Cardiac fibroblast (primary cell): Measurements from ENCODE around the gene KLHDC4.

Experiments used
- DNase-seq, 2 donors: peaks; one replicate each; pipeline versions ENCODE4 v3.0.0 to v3.0.0-alpha.2; 2010; ENCODE audit warnings: low read depth in 2 of 2
- H3K4me3 ChIP-seq, 2 donors: replicated peaks in 1 of 2; 1 replicate in 1 of 2; 2 replicates in 1 of 2; pipeline ENCODE4 v1.5.1; 2011; ENCODE audit warnings: low read depth in 2 of 2, low read length in 2 of 2, mild to moderate bottlenecking in 2 of 2, moderate library complexity in 1 of 2
- TF ChIP-seq, protein P1 (sequence below): IDR thresholded peaks from one replicate; pipeline ENCODE4 v1.5.1; 2011; ENCODE audit warnings: low read depth, mild to moderate bottlenecking, low read length, inconsistent platforms

The KLHDC4 gene

DNA sequence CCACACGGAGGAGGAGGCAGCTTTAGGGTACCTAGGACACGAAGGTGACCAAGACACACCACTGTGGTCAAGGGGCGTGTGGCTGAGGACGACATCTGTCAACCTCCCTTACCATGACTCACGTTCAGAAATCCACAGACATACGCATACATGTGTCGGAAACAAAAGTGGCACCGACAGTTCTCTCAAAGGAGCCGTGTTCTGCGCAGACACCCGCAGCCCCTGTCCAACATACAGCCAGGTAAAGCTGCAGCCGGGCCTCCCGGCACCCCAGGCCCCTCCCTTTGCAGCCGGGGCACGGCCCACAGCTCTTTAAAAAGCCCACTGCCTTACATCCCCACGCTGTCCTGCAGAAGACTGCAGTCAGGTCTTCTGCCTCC lies 40.5 kb upstream of the KLHDC4 start:
- TF ChIP-seq, protein P1, sequence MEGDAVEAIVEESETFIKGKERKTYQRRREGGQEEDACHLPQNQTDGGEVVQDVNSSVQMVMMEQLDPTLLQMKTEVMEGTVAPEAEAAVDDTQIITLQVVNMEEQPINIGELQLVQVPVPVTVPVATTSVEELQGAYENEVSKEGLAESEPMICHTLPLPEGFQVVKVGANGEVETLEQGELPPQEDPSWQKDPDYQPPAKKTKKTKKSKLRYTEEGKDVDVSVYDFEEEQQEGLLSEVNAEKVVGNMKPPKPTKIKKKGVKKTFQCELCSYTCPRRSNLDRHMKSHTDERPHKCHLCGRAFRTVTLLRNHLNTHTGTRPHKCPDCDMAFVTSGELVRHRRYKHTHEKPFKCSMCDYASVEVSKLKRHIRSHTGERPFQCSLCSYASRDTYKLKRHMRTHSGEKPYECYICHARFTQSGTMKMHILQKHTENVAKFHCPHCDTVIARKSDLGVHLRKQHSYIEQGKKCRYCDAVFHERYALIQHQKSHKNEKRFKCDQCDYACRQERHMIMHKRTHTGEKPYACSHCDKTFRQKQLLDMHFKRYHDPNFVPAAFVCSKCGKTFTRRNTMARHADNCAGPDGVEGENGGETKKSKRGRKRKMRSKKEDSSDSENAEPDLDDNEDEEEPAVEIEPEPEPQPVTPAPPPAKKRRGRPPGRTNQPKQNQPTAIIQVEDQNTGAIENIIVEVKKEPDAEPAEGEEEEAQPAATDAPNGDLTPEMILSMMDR: no peak
- peak in 1 of 2 donors; percentile 26 for DNase-seq
- peak overlapping the region; percentile 34 to 48 for H3K4me3 ChIP-seq

DNA sequence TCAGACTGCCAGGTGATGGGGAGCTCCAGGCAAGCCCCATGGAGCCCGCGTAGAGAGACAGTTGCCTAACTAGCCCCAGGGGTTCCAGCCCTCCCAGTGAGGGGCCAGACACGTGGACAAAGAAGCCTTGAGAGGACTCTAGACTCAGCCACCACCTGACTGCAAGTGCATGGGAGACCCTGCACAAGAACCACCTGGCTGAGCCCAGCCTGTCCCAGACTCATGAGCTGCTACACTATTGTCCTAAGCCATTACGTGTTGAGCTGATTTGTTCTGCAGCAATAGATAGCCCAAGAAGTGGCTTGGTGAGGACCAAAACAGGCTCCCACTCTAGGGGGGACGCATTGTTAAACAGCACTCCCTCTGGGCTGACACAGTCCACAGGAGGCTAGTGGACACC lies 37.6 kb upstream of the KLHDC4 start:
- TF ChIP-seq, protein P1: no peak
- DNase-seq: no peak
- H3K4me3 ChIP-seq: no peak overlapping the region

DNA sequence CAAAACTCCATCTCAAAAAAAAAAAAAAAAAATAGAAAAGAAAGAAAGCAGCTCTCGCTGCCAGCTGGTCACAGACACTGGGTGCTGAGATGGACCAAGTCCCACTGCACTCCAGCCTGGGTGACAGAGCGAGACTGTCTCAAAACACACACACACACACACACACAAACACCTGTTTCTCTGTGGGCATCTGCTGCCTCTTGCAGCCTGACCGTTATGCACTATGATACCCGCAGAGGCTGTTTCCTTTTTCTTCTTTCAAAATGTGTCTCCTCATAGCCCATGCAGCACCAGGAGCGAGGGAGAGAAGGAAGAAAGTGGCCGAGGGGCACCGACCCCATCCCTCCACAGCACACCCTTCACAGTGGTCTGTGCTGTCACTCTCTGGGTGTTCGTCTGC lies 36.9 kb upstream of the KLHDC4 start:
- H3K4me3 ChIP-seq: no peak overlapping the region
- DNase-seq: no peak
- TF ChIP-seq, protein P1: no peak

DNA sequence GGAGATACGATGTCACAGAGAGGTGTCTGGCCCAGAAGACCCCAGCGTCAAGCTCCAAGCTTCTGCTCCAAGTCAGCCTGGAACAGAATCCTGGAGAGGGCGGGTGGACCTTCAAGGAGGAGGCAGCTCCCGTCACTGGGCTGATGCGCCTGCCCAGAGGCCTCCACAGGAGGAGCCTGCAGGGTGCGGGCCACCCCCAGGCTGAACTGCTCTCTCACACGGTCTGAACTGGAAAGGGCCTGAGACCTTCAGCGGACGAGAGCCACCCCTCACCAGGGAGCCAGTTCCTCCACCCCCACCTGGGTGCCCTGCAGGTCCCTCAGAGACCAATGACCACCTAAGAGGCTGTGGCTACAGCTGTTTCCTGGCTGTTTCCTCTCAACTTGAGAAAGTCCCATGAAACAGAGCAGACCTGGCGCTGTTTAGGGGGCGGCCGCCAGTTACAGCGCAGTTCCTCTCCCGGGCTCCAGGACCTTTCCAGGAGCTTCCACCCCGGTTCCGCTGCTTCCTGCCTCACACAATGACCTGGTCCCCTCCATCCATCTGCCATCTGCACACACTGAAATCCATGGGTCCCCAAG lies 36.0 kb upstream of the KLHDC4 start:
- DNase-seq: no peak
- TF ChIP-seq, protein P1: no peak
- no peak overlapping the region for H3K4me3 ChIP-seq

DNA sequence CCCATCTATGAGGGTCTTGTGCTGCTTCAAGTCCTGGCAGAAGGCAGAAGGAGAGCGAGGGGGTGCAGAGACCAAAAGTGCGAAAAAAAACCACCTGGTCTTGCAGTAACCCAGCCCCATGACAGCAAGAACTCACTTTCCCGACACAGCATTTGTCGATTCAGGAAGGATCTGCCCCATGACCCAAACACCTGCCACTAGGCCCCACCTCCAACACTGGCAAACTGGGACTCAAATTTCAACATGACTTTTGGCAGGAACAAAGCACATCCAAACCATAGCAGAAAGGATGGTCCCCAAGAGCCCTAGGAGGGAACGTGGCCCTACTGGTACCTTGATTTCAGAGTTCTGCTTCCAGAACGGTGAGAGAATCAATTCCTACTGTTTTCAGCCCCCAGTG lies 34.7 kb upstream of the KLHDC4 start:
- TF ChIP-seq, protein P1: no peak
- no peak overlapping the region for H3K4me3 ChIP-seq
- no peak for DNase-seq

DNA sequence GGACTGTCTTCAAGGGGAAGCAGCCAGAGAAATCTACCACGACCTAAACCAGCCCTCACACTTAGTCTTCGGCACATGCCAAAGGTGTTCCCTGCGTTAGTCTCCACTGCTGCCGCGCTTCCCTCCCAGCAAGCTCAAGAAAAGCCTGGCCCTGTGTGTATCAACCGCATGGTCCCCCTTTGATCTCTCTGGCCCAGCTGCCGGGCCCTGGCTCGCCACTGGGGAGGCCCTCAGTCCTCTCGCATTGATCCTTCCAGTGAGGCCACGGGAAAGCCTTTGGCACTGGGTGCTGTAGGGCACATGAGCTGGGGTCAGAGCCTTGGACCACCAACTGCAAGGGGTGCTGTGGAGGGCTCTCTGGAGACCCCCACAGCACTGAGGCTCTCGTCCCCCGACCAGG lies 29.6 kb upstream of the KLHDC4 start:
- DNase-seq: no peak
- TF ChIP-seq, protein P1: no peak
- no peak overlapping the region for H3K4me3 ChIP-seq

DNA sequence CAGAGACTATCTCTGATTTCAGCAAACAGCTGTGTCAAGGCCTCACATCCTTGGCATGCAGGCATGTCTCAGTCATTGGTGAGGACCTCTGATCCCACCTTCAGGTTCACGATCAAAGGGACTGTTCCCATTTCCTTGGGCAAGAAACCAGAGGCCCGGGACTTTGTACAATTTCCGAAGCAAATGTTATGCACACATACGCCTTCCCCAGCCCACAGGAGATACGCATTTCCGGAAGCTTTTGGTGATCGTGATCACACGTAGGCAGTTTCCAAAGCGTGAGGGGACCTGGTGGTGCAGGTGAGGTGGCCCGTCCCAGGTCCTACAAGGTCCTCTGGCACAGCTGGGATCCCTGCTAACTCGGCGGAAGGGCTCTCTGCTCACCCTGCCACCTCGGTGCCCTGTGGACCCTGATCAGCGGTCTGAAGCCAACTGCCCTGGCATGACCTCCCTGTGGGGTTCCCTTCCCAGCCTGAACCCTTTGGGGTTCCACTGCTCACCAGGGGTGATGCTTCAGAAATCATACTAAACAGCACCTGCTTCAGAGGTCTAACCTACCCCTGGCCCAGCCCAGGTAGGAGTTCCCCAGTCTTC lies 28.8 kb upstream of the KLHDC4 start:
- DNase-seq: no peak
- no peak overlapping the region for H3K4me3 ChIP-seq
- TF ChIP-seq, protein P1: no peak
